GM23338 (cell line): ENCODE data around the gene ATF6.

ENCODE experiments used
- EZH2 ChIP-seq: fragments of 200-600 bp; sonication (generic); IDR thresholded peaks from one replicate; pipeline ENCODE4 v1.8.0; 2017; ENCODE audit warnings: antibody characterized with exemption, mild to moderate bottlenecking, low read depth; ENCODE audit not compliant: unreplicated experiment
- EZH2phosphoT487 ChIP-seq: fragments of 200-600 bp; sonication (generic); IDR thresholded peaks from one replicate; pipeline ENCODE4 v1.8.1; 2018; ENCODE audit warnings: antibody characterized with exemption; ENCODE audit not compliant: unreplicated experiment
- NANOG ChIP-seq: IDR thresholded peaks from 2 replicates; pipeline ENCODE4 v1.6.1; 2016; ENCODE audit warnings: antibody characterized with exemption, borderline replicate concordance
- POLR2AphosphoS5 ChIP-seq: IDR thresholded peaks from 2 replicates; pipeline ENCODE4 v1.6.1; 2016; ENCODE audit warnings: antibody characterized with exemption, low read depth
- TF ChIP-seq, protein P1 (sequence below), 2 experiments: fragments of 200-600 bp in 1 of 2; sonication (generic) in 1 of 2; conservative IDR thresholded peaks; 2 replicates each; pipeline versions ENCODE4 v1.5.1 to v1.6.1; 2016 to 2017; ENCODE audit warnings: antibody characterized with exemption in 2 of 2, low read depth in 2 of 2, mild to moderate bottlenecking in 2 of 2, moderate library complexity in 1 of 2
- TF ChIP-seq, protein P2 (sequence below): IDR thresholded peaks from one replicate; pipeline ENCODE4 v1.6.1; 2018; ENCODE audit warnings: antibody characterized with exemption; ENCODE audit not compliant: unreplicated experiment

DNA sequence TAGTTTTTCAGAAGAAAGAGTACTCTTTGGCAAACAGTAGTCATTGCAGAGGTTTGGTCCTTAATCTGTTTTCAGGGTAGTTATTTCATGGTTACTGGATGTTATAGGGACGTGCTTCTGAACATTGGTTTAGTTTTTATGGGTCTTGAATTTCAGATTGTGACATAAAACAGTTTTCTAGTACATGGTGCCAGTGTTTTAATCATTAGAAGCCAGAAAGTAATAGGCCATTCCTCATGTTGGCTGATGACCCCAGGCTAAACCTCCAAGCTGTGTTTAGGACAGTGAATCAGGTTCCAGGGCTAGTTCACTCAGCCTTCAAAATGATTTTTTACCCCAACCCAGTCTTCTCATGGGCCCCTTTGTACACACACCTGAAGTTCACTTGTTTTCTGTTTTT lies 184.3 kb downstream of the ATF6 start:
- TF ChIP-seq, protein P1, sequence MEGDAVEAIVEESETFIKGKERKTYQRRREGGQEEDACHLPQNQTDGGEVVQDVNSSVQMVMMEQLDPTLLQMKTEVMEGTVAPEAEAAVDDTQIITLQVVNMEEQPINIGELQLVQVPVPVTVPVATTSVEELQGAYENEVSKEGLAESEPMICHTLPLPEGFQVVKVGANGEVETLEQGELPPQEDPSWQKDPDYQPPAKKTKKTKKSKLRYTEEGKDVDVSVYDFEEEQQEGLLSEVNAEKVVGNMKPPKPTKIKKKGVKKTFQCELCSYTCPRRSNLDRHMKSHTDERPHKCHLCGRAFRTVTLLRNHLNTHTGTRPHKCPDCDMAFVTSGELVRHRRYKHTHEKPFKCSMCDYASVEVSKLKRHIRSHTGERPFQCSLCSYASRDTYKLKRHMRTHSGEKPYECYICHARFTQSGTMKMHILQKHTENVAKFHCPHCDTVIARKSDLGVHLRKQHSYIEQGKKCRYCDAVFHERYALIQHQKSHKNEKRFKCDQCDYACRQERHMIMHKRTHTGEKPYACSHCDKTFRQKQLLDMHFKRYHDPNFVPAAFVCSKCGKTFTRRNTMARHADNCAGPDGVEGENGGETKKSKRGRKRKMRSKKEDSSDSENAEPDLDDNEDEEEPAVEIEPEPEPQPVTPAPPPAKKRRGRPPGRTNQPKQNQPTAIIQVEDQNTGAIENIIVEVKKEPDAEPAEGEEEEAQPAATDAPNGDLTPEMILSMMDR (conservative IDR thresholded peaks at IDR 0.05; ENCODE audit: low read depth in 2 of 2) = no peak
- TF ChIP-seq POLR2AphosphoS5 = no peak
- TF ChIP-seq EZH2 = no peak
- TF ChIP-seq, protein P2, sequence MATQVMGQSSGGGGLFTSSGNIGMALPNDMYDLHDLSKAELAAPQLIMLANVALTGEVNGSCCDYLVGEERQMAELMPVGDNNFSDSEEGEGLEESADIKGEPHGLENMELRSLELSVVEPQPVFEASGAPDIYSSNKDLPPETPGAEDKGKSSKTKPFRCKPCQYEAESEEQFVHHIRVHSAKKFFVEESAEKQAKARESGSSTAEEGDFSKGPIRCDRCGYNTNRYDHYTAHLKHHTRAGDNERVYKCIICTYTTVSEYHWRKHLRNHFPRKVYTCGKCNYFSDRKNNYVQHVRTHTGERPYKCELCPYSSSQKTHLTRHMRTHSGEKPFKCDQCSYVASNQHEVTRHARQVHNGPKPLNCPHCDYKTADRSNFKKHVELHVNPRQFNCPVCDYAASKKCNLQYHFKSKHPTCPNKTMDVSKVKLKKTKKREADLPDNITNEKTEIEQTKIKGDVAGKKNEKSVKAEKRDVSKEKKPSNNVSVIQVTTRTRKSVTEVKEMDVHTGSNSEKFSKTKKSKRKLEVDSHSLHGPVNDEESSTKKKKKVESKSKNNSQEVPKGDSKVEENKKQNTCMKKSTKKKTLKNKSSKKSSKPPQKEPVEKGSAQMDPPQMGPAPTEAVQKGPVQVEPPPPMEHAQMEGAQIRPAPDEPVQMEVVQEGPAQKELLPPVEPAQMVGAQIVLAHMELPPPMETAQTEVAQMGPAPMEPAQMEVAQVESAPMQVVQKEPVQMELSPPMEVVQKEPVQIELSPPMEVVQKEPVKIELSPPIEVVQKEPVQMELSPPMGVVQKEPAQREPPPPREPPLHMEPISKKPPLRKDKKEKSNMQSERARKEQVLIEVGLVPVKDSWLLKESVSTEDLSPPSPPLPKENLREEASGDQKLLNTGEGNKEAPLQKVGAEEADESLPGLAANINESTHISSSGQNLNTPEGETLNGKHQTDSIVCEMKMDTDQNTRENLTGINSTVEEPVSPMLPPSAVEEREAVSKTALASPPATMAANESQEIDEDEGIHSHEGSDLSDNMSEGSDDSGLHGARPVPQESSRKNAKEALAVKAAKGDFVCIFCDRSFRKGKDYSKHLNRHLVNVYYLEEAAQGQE = no peak
- TF ChIP-seq EZH2phosphoT487 = no peak
- TF ChIP-seq NANOG = no peak
